NOMO-1 treated with dmso at 0.1 percent for 144 hours (cell line): ENCODE measurements around the gene SLC25A12.
"Not testable (repeated sequence)": the region's sequence is repeated elsewhere in the genome, so short reads cannot be mapped to it uniquely, and the experiment has no call there.

ENCODE experiments used
- DNase-seq: peaks from one replicate; lab custom pipeline; 2025; ENCODE audit not compliant: unreplicated experiment; lab: John Stamatoyannopoulos, UW

Gene SLC25A12

GRCh38 chr2:171792886-171793580, 101.0 kb downstream of the SLC25A12 start:
- no peak for DNase-seq

GRCh38 chr2:171792157-171792556, 101.9 kb downstream of the SLC25A12 start:
- DNase-seq: no peak

GRCh38 chr2:171791361-171791760, 102.7 kb downstream of the SLC25A12 start:
- DNase-seq: no peak

- DNase-seq: no peak
Measured at GRCh38 chr2:171789956-171790355, 104.1 kb downstream of the SLC25A12 start.

GRCh38 chr2:171788316-171788993, 105.6 kb downstream of the SLC25A12 start:
- DNase-seq: no peak

GRCh38 chr2:171787333-171788072, 106.5 kb downstream of the SLC25A12 start:
- DNase-seq: no peak

GRCh38 chr2:171785450-171785849, 108.6 kb downstream of the SLC25A12 start:
- no peak for DNase-seq

- no peak for DNase-seq
Measured at GRCh38 chr2:171778515-171778914, 115.5 kb downstream of the SLC25A12 start.

- DNase-seq: not testable (repeated sequence)
Measured at GRCh38 chr2:171774581-171774980, 119.5 kb downstream of the SLC25A12 start.

GRCh38 chr2:171772373-171772772, 121.7 kb downstream of the SLC25A12 start:
- DNase-seq: no peak

- DNase-seq: no peak
Measured at GRCh38 chr2:171771463-171771862, 122.6 kb downstream of the SLC25A12 start.

GRCh38 chr2:171763602-171764001, 130.4 kb downstream of the SLC25A12 start:
- no peak for DNase-seq

- no peak for DNase-seq
Measured at GRCh38 chr2:171762879-171763573, 131.0 kb downstream of the SLC25A12 start.

- DNase-seq: not testable (repeated sequence)
Measured at GRCh38 chr2:171761176-171761575, 132.9 kb downstream of the SLC25A12 start.

GRCh38 chr2:171758762-171759161, 135.3 kb downstream of the SLC25A12 start:
- not testable (repeated sequence) for DNase-seq

GRCh38 chr2:171754254-171754939, 139.6 kb downstream of the SLC25A12 start:
- DNase-seq: no peak

GRCh38 chr2:171747371-171747770, 146.7 kb downstream of the SLC25A12 start:
- DNase-seq: no peak

- DNase-seq: no peak
Measured at GRCh38 chr2:171745806-171746205, 148.2 kb downstream of the SLC25A12 start.

GRCh38 chr2:171745141-171745540, 148.9 kb downstream of the SLC25A12 start:
- DNase-seq: no peak

- no peak for DNase-seq
Measured at GRCh38 chr2:171742760-171743159, 151.3 kb downstream of the SLC25A12 start.

- no peak for DNase-seq
Measured at GRCh38 chr2:171741189-171741588, 152.9 kb downstream of the SLC25A12 start.
